G401.6 (cell line): Measurements from ENCODE around the gene POC5.

Experiments used
- FAIRE-seq: peaks from 2 replicates; lab custom pipeline; 2012; peaks lifted over from hg19 to GRCh38; lab: Jason Lieb, UNC

Gene POC5

DNA sequence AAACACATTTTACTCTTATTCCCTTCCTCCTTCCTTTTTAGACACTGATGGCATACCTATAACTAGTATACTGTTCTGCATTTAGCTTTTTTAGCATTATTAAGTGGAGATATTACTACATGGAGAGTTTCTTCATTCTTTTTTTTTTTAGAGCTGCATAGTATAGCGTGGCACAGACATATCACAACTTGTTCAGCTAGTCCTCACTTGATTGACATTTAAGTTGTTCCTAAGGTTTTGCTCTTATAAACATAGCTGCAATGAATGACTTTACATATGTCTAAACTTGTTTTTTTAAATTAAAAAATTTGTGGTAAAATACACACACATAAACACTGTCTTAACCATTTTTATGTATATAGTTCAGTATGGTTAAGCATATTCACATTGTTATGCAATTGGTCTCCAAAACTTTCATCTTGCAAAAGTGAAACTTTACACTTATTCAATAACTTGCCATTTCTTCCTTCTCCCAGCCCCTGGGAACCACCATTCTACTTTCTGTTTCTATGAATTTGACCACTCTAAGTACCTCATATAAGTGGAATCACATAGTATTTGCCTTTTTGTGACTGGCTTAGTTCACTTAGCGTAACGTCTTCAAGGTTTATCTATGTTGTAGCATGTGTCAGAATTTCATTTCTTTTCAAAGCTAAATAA is 57.3 kb downstream of the POC5 start:
- no peak for FAIRE-seq

GRCh38 chr5:75656311-75657003 is 60.8 kb downstream of the POC5 start:
- no peak for FAIRE-seq

DNA sequence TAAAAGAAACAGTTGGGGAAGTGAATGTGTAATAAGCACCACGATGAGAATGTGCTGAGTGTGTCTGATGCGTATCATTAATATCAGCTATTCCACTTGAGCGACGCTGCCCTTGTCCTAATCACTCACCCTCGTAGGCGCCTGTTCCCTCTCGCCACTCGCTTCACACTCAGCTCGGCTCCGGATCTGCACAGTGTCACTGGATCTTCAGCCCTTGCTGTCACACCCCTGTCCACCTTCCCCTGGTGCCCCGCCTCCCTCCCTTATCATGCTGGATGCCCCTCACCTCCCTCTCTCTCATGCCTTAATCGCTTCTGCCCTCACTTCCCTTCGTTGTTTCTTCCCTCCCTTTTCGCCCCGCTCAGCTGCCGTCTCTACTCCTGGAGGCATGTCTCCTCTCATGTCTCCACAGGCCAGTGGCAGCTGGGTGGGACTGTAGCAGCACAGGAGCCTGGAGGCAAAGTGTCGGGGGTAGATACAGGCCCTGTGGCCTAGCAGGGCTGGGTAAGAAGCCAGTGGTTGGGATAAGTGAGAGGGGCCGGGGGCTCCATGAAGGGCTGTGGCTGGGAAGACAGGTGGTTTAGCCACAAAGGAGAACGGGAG is 62.4 kb downstream of the POC5 start:
- no peak for FAIRE-seq

GRCh38 chr5:75653521-75653920 is 63.7 kb downstream of the POC5 start:
- no peak for FAIRE-seq

DNA sequence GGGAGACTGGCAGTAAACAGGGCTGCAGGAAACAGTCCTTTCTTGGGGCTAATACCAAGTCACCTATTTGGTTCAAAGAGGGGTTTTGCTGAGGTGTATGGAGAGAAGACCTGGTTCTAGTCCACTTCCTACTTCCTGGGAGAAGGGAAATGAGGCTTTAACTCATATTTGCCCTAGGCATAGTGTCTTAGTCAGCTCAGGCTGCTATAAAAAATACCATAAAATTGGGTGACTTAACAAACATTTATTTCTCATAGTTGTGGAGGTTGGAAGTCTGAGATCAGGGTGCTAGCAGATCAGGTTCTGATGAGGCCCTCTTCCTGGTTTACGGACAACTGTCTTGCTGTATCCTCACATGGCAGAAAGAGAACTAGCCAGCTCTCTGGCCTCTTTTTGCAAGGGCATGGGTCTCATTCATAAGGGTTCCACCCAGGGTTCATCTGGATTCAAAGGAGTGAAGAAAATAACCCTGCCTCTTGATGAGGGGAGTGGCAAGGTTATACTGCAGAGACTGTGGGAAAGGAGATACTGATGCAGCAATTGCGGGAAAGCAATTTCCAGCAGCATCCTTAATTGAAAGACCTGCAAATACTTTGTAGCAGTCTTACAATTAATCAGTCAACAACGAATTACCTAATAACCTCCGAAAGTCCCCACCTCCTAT is 65.5 kb downstream of the POC5 start:
- FAIRE-seq = no peak

GRCh38 chr5:75648712-75649111 is 68.5 kb downstream of the POC5 start:
- no peak for FAIRE-seq

GRCh38 chr5:75640826-75641225 is 76.4 kb downstream of the POC5 start:
- FAIRE-seq = no peak

DNA sequence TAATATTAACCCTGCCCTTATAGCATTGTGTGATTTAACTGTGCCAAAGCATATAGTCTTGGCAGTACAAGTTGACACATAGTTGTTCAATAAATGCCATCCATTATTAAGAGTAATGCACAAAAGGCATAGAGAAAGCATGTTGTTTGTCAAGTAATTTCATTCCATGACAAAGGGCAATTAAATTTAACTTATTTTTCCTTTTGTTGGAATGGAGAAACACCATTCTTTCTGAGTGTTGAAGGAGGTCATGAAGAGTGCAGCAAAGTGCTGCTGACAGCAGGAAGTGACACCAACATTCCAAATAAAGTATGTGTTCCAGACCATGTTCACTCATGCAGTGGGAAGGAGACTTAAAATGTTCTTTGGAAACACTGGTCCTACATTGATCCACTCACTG is 76.8 kb downstream of the POC5 start:
- no peak for FAIRE-seq

GRCh38 chr5:75639535-75640311 is 77.5 kb downstream of the POC5 start:
- FAIRE-seq = no peak

GRCh38 chr5:75637949-75638348 is 79.3 kb downstream of the POC5 start:
- no peak for FAIRE-seq

GRCh38 chr5:75632321-75632720 is 84.9 kb downstream of the POC5 start:
- FAIRE-seq = no peak

GRCh38 chr5:75630875-75631274 is 86.4 kb downstream of the POC5 start:
- no peak for FAIRE-seq

DNA sequence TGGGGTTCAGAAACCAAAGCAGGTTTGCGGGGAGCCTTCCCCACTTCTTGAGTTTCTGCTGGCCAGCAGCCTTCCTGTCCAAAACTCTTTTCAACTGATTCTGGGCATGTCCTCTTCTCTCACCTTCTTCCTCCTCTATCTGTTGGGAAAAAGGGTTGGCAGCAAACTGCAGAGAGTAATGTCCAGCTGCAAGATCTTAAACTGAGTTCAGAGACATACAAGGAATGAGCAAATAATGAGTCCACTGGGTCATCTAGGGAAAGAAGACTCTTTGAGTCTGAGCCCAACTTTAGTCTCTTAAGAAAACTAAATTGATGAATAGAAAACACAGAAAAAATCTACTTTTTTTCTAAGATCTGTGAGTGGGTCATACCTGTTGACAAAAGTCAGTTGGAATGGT is 89.4 kb downstream of the POC5 start:
- FAIRE-seq = no peak

DNA sequence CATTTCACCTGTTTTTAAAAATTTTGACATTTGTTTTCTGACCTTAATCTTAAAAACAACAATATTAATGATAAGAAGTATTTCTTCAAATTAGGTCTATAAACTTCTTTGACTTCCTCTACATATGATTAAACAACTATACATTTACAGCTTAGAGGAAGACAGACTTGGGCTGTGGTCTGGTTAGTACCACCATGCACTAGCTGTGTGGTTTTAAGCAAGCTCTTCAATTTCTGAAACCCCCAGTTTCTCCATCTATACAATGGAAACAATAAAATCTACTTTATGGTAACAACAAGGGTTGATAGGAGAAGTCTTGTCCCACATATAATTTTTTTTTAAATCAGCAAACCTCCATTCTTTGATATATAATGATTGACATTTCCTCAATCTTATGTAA is 90.3 kb downstream of the POC5 start:
- no peak for FAIRE-seq
